ENCODE results near the gene CHAF1A. TPM values are rescaled to one million over a fixed set of nuclear protein-coding genes. Genes with fewer than 3 reads are reported as not detected.

The CHAF1A gene
- total RNA-seq, 1 donor from 2014 or later, result 87.8 TPM

GRCh38 chr19:4473763-4474513 lies 71.5 kb downstream of the CHAF1A start:
- H3K27me3 Mint-ChIP-seq (ENCODE audit: low read depth), result no peaks in the 10 kb centered on the region
- H3K9me3 Mint-ChIP-seq, result no peaks in the 10 kb centered on the region
- peak overlapping the region; percentile 79 for H3K27ac Mint-ChIP-seq
- intact Hi-C loops (cut with micrococcal nuclease), result loop anchor here (2.0 to 10.0 kb wide), 4 partner anchors 17 to 248 kb away; partner anchors contain the start of genes DPP9, SH3GL1 and UBXN6
- peaks cover 18% of the 10 kb centered on the region for H3K4me1 Mint-ChIP-seq (ENCODE audit: low read depth)
- no peak for DNase-seq (ENCODE audit: low spot score)
- H3K36me3 Mint-ChIP-seq (ENCODE audit: low read depth), result peaks cover 9% of the 10 kb centered on the region
- H3K4me3 Mint-ChIP-seq (ENCODE audit: low read depth), result peak overlapping the region; percentile 85

- Mint-ChIP-seq H3K9me3 (no peaks in the 10 kb centered on the region), H3K4me1 (ENCODE audit: low read depth) (peaks cover 18% of the 10 kb centered on the region), H3K27me3 (ENCODE audit: low read depth) (no peaks in the 10 kb centered on the region), H3K4me3 (ENCODE audit: low read depth) (peak overlapping the region; percentile 85), H3K27ac (peak overlapping the region; percentile 79), H3K36me3 (ENCODE audit: low read depth) (peaks cover 9% of the 10 kb centered on the region)
- no peak for DNase-seq (ENCODE audit: low spot score)
- intact Hi-C loops (cut with micrococcal nuclease), result loop anchor here (5.0 to 10.0 kb wide), 2 partner anchors 150 to 248 kb away; partner anchors contain the start of gene DPP9
These were observed 72.1 kb downstream of the CHAF1A start for GRCh38 chr19:4474514-4475022.

GRCh38 chr19:4477034-4477801 lies 74.8 kb downstream of the CHAF1A start:
- H3K4me3 Mint-ChIP-seq (ENCODE audit: low read depth), result no peak overlapping the region
- no peak for DNase-seq (ENCODE audit: low spot score)
- peaks cover 9% of the 10 kb centered on the region for H3K36me3 Mint-ChIP-seq (ENCODE audit: low read depth)
- H3K27ac Mint-ChIP-seq, result no peak overlapping the region
- no peaks in the 10 kb centered on the region for H3K9me3 Mint-ChIP-seq
- peaks cover 13% of the 10 kb centered on the region for H3K4me1 Mint-ChIP-seq (ENCODE audit: low read depth)
- H3K27me3 Mint-ChIP-seq (ENCODE audit: low read depth), result no peaks in the 10 kb centered on the region
- intact Hi-C loops (cut with micrococcal nuclease), result loop anchor here (10.0 kb wide), 1 partner anchor 152 kb away; no protein-coding TSS in a partner anchor

GRCh38 chr19:4482721-4483364 lies 80.4 kb downstream of the CHAF1A start:
- Mint-ChIP-seq H3K36me3 (ENCODE audit: low read depth) (peaks cover 20% of the 10 kb centered on the region), H3K27ac (no peak overlapping the region), H3K9me3 (no peaks in the 10 kb centered on the region), H3K4me1 (ENCODE audit: low read depth) (peaks cover 7% of the 10 kb centered on the region), H3K27me3 (ENCODE audit: low read depth) (no peaks in the 10 kb centered on the region), H3K4me3 (ENCODE audit: low read depth) (no peak overlapping the region)
- no peak for DNase-seq (ENCODE audit: low spot score)
- intact Hi-C loops (cut with micrococcal nuclease), result no loop called here

- DNase-seq (ENCODE audit: low spot score), result no peak
- H3K9me3 Mint-ChIP-seq, result no peaks in the 10 kb centered on the region
- peaks cover 19% of the 10 kb centered on the region for H3K36me3 Mint-ChIP-seq (ENCODE audit: low read depth)
- H3K4me3 Mint-ChIP-seq (ENCODE audit: low read depth), result no peak overlapping the region
- intact Hi-C loops (cut with micrococcal nuclease), result no loop called here
- H3K27me3 Mint-ChIP-seq (ENCODE audit: low read depth), result no peaks in the 10 kb centered on the region
- no peak overlapping the region for H3K27ac Mint-ChIP-seq
- H3K4me1 Mint-ChIP-seq (ENCODE audit: low read depth), result peaks cover 7% of the 10 kb centered on the region
These were observed 80.9 kb downstream of the CHAF1A start for GRCh38 chr19:4483385-4483784.

- intact Hi-C loops (cut with micrococcal nuclease), result no loop called here
- H3K9me3 Mint-ChIP-seq, result no peaks in the 10 kb centered on the region
- H3K4me3 Mint-ChIP-seq (ENCODE audit: low read depth), result no peak overlapping the region
- peaks cover 34% of the 10 kb centered on the region for H3K36me3 Mint-ChIP-seq (ENCODE audit: low read depth)
- no peak overlapping the region for H3K27ac Mint-ChIP-seq
- no peaks in the 10 kb centered on the region for H3K27me3 Mint-ChIP-seq (ENCODE audit: low read depth)
- H3K4me1 Mint-ChIP-seq (ENCODE audit: low read depth), result peaks cover 7% of the 10 kb centered on the region
- no peak for DNase-seq (ENCODE audit: low spot score)
These were observed 85.1 kb downstream of the CHAF1A start for GRCh38 chr19:4487572-4487971.

- H3K36me3 Mint-ChIP-seq (ENCODE audit: low read depth), result peaks cover 31% of the 10 kb centered on the region
- intact Hi-C loops (cut with micrococcal nuclease), result no loop called here
- no peak for DNase-seq (ENCODE audit: low spot score)
These were observed 86.1 kb downstream of the CHAF1A start for GRCh38 chr19:4488496-4488895.

GRCh38 chr19:4491446-4491845 lies 89.0 kb downstream of the CHAF1A start:
- Mint-ChIP-seq H3K4me1 (ENCODE audit: low read depth) (peaks cover 4% of the 10 kb centered on the region), H3K27ac (no peak overlapping the region), H3K9me3 (no peaks in the 10 kb centered on the region), H3K27me3 (ENCODE audit: low read depth) (no peaks in the 10 kb centered on the region), H3K36me3 (ENCODE audit: low read depth) (peaks cover 25% of the 10 kb centered on the region), H3K4me3 (ENCODE audit: low read depth) (no peak overlapping the region)
- no peak for DNase-seq (ENCODE audit: low spot score)
- intact Hi-C loops (cut with micrococcal nuclease), result no loop called here

More at GRCh38 chr19:4488496-4488895, 86.1 kb downstream of the CHAF1A start:
- no peak overlapping the region for H3K27ac Mint-ChIP-seq
- H3K9me3 Mint-ChIP-seq, result no peaks in the 10 kb centered on the region
- H3K4me3 Mint-ChIP-seq (ENCODE audit: low read depth), result no peak overlapping the region
- H3K27me3 Mint-ChIP-seq (ENCODE audit: low read depth), result no peaks in the 10 kb centered on the region
- H3K4me1 Mint-ChIP-seq (ENCODE audit: low read depth), result peaks cover 7% of the 10 kb centered on the region

GRCh38 chr19:4492337-4493103 lies 90.1 kb downstream of the CHAF1A start:
- no peak for DNase-seq (ENCODE audit: low spot score)
- no peaks in the 10 kb centered on the region for H3K9me3 Mint-ChIP-seq
- no peaks in the 10 kb centered on the region for H3K27me3 Mint-ChIP-seq (ENCODE audit: low read depth)
- intact Hi-C loops (cut with micrococcal nuclease), result no loop called here
- H3K4me1 Mint-ChIP-seq (ENCODE audit: low read depth), result peaks cover under 1% of the 10 kb centered on the region
- H3K27ac Mint-ChIP-seq, result no peak overlapping the region
- H3K4me3 Mint-ChIP-seq (ENCODE audit: low read depth), result no peak overlapping the region
- H3K36me3 Mint-ChIP-seq (ENCODE audit: low read depth), result peaks cover 20% of the 10 kb centered on the region

Other genes starting within 250 kb of the CHAF1A start
- 1.6 and 2.5 TPM in 2 replicates for gene CREB3L3, start 249.0 kb upstream of the CHAF1A start, total RNA-seq
- gene SIRT6, start 220.1 kb upstream of the CHAF1A start, total RNA-seq, result 34.6 and 42.4 TPM in 2 replicates
- 0.30 and 0.50 TPM in 2 replicates for gene ANKRD24, start 220.0 kb upstream of the CHAF1A start, total RNA-seq
- gene EBI3, start 173.1 kb upstream of the CHAF1A start, total RNA-seq, result 47.0 and 55.4 TPM in 2 replicates
- gene YJU2, start 155.6 kb upstream of the CHAF1A start, total RNA-seq, result 29.7 and 30.8 TPM in 2 replicates
- gene SHD, start 123.4 kb upstream of the CHAF1A start, total RNA-seq, result 0.46 and 1.2 TPM in 2 replicates
- 9.2 and 10.8 TPM in 2 replicates for gene TMIGD2, start 100.3 kb upstream of the CHAF1A start, total RNA-seq
- gene FSD1, start 98.0 kb upstream of the CHAF1A start, total RNA-seq, result 26.8 and 32.8 TPM in 2 replicates
- gene STAP2, start 63.8 kb upstream of the CHAF1A start, total RNA-seq, result 15.4 and 17.1 TPM in 2 replicates
- 19.3 and 20.2 TPM in 2 replicates for gene MPND, start 59.1 kb upstream of the CHAF1A start, total RNA-seq
- gene SH3GL1, start 2.1 kb upstream of the CHAF1A start, total RNA-seq, result 49.2 and 56.3 TPM in 2 replicates
- 51.7 and 52.8 TPM in 2 replicates for gene UBXN6, start 55.2 kb downstream of the CHAF1A start, total RNA-seq
- gene HDGFL2, start 69.7 kb downstream of the CHAF1A start, total RNA-seq, result 61.9 and 75.6 TPM in 2 replicates
- gene PLIN4, start 115.8 kb downstream of the CHAF1A start, total RNA-seq, result 0.05 and 0.09 TPM in 2 replicates
- 0.27 TPM in 1 of 2 replicates, not detected in the other for gene PLIN5, start 132.6 kb downstream of the CHAF1A start, total RNA-seq
- gene LRG1, start 137.4 kb downstream of the CHAF1A start, total RNA-seq, result 0.18 and 0.37 TPM in 2 replicates
- not detected in 2 replicates for gene SEMA6B, start 157.0 kb downstream of the CHAF1A start, total RNA-seq
- 16.1 and 16.9 TPM in 2 replicates for gene TNFAIP8L1, start 236.9 kb downstream of the CHAF1A start, total RNA-seq